Stimulated activated CD8-positive, alpha-beta memory T cell treated with anti-CD3 and anti-CD28 coated beads, Interleukin-15, amount 100 ng/mL, for 48 hours (primary cell): ENCODE data around the gene SLC45A1.
"Not testable (repeated sequence)": the region's sequence is repeated elsewhere in the genome, so short reads cannot be mapped to it uniquely, and the experiment has no call there.

Experiments used
- DNase-seq, 2 donors: peaks; one replicate each; pipeline ENCODE4 v3.0.0-alpha.2; 2020; ENCODE audit warnings: low read depth in 2 of 2

Gene SLC45A1

GRCh38 chr1:8367571-8368194 is 49.8 kb downstream of the SLC45A1 start:
- DNase-seq, result no peak

GRCh38 chr1:8368956-8369639 is 51.2 kb downstream of the SLC45A1 start:
- no peak for DNase-seq

GRCh38 chr1:8370046-8370881 is 52.4 kb downstream of the SLC45A1 start:
- DNase-seq, result no peak

- no peak for DNase-seq
Observed at GRCh38 chr1:8370905-8371315, 53.0 kb downstream of the SLC45A1 start.

- DNase-seq, result no peak
Observed at GRCh38 chr1:8371372-8371991, 53.6 kb downstream of the SLC45A1 start.

GRCh38 chr1:8373125-8373524 is 55.2 kb downstream of the SLC45A1 start:
- no peak for DNase-seq

GRCh38 chr1:8373581-8374241 is 55.8 kb downstream of the SLC45A1 start:
- DNase-seq, result no peak

- no peak for DNase-seq
Observed at GRCh38 chr1:8374356-8374755, 56.4 kb downstream of the SLC45A1 start.

GRCh38 chr1:8374812-8375211 is 56.9 kb downstream of the SLC45A1 start:
- DNase-seq, result no peak

- DNase-seq, result no peak
Observed at GRCh38 chr1:8376358-8376840, 58.5 kb downstream of the SLC45A1 start.

GRCh38 chr1:8377271-8377981 is 59.5 kb downstream of the SLC45A1 start:
- no peak for DNase-seq

GRCh38 chr1:8378178-8378577 is 60.3 kb downstream of the SLC45A1 start:
- DNase-seq, result no peak

- no peak for DNase-seq
Observed at GRCh38 chr1:8378981-8379470, 61.1 kb downstream of the SLC45A1 start.

GRCh38 chr1:8379513-8380186 is 61.7 kb downstream of the SLC45A1 start:
- no peak for DNase-seq

- DNase-seq, result not testable (repeated sequence)
Observed at GRCh38 chr1:8380310-8380709, 62.4 kb downstream of the SLC45A1 start.

GRCh38 chr1:8381618-8382017 is 63.7 kb downstream of the SLC45A1 start:
- DNase-seq, result no peak

- no peak for DNase-seq
Observed at GRCh38 chr1:8382051-8382505, 64.2 kb downstream of the SLC45A1 start.

- no peak for DNase-seq
Observed at GRCh38 chr1:8382608-8383505, 64.9 kb downstream of the SLC45A1 start.

- DNase-seq, result no peak
Observed at GRCh38 chr1:8384088-8384487, 66.2 kb downstream of the SLC45A1 start.
